Pancreas (tissue), 10 donors: ENCODE measurements around the gene LHPP. TPM values are rescaled to one million over a fixed set of nuclear protein-coding genes. Genes with fewer than 3 reads are reported as not detected.

Experiments used
- ATAC-seq, 4 donors: fragments of 200-7000 bp; cut with Tn5 transposase; one replicate each; pipeline versions ENCODE4 v1.8.0 to v1.9.1; 2020; ENCODE audit warnings: mild to moderate bottlenecking in 4 of 4, moderate library complexity in 4 of 4
- DNase-seq, 6 donors: peaks; one replicate each; pipeline ENCODE4 v3.0.0-alpha.2; 2020
- FAIRE-seq: peaks from 2 replicates; lab custom pipeline; 2012; peaks lifted over from hg19 to GRCh38; lab: Jason Lieb, UNC
- H3K27ac ChIP-seq, 4 donors: fragments of 200-600 bp; sonication (generic); 1 replicate in 3 of 4; 2 replicates in 1 of 4; pipeline versions ENCODE4 v1.5.0 to v1.8.0; 2020
- H3K27me3 ChIP-seq, 4 donors: fragments of 200-600 bp; one replicate each; pipeline ENCODE4 v1.8.0; 2021
- H3K36me3 ChIP-seq, 3 donors: fragments of 200-600 bp; sonication (generic) in 1 of 3; one replicate each; pipeline versions ENCODE4 v1.5.0 to v1.8.0; 2020 to 2021
- H3K4me1 ChIP-seq, 3 donors: fragments of 200-600 bp; one replicate each; pipeline ENCODE4 v1.8.0; 2021
- H3K4me3 ChIP-seq, 4 donors: fragments of 200-600 bp; sonication (generic) in 2 of 4; one replicate each; pipeline versions ENCODE4 v1.5.0 to v1.8.0; 2020 to 2021
- H3K9me3 ChIP-seq, 4 donors: fragments of 200-600 bp; one replicate each; pipeline ENCODE4 v1.8.0; 2021
- CTCF ChIP-seq, 4 donors: fragments of 200-600 bp; sonication (generic) in 3 of 4; IDR thresholded peaks; one replicate each; pipeline versions ENCODE4 v1.5.0 to v1.8.0; 2021; ENCODE audit warnings: antibody characterized with exemption in 4 of 4
- WGBS, 2 donors: extraction: QIAGEN DNeasy Blood & Tissue Kit; methylation state at CpG; one replicate each; pipeline ENCODE4 v1.1.7; 2013; 5-methylcytosine and 5-hydroxymethylcytosine counted together
- intact Hi-C, 3 donors: fragments of 100-400 bp; cut with DNase I; formaldehyde crosslinking; loops; one replicate each; pipeline versions ENCODE4 v1.11.1 to v1.14.2; 2022
- polyA plus RNA-seq, 2 donors: library from polyadenylated mRNA; stranded (reverse); fragments of 200-250 nt; gene quantifications; one replicate each; pipeline ENCODE4 v1.2.3, GENCODE V29; 2013
- total RNA-seq, 6 donors: library from RNA; stranded (reverse); fragmentation: NEBNext Ultra II Directional in 4 of 6; extraction: Animal tissue kit (Norgen Biotek cat#: 25700) in 4 of 6; gene quantifications; one replicate each; pipeline versions ENCODE4 v1.2.1 to v1.2.4, GENCODE V29; 2021 to 2023
- donor health status: healthy with polysubstance abuse.
- donor health status: DM: no; HTN: no; CAD: no; lungs with moderate emphysema.
- donor health status: DM: no; HTN: no; CAD: no.
- donor health status: control.
- donor health status: control.
- donor health status: Bipolar disorder and iron deficiency.
- donor health status: DM: yes; HTN: yes; CAD: no.
- donor health status: DM: no; HTN: no; CAD: no.
- donor health status: DM: no; HTN: no; CAD: no.
- donor health status: DM: yes; HTN: yes; CAD: no.

The LHPP gene
- total and polyA plus RNA-seq, 8 donors: 5.3 to 10.8 (median 7.8) TPM

- no peaks in the 10 kb centered on the region for H3K9me3 ChIP-seq
- H3K27me3 ChIP-seq: no peaks in the 10 kb centered on the region
- ATAC-seq (no peak), FAIRE-seq (no peak), DNase-seq (peak in 1 of 6 donors; percentile 35)
- no peak overlapping the region for H3K4me3 ChIP-seq
- peaks cover 5 to 15% (median 12%) of the 10 kb centered on the region in 3 donors for H3K4me1 ChIP-seq
- no peak overlapping the region for H3K27ac ChIP-seq
- TF ChIP-seq CTCF (IDR thresholded peaks at IDR 0.05): no peak
- no peaks in the 10 kb centered on the region for H3K36me3 ChIP-seq
- WGBS, 2 donors: 93% methylated on average over 4 to 5 of the region's 5 CpGs
- intact Hi-C loops: no loop called here
Observed at GRCh38 chr10:124591123-124591495, 129.5 kb downstream of the LHPP start.

GRCh38 chr10:124592101-124592500 is 130.5 kb downstream of the LHPP start:
- WGBS, 2 donors: 93% methylated on average over 7 of the region's 7 CpGs
- H3K4me3 ChIP-seq: no peak overlapping the region
- ATAC-seq (no peak), FAIRE-seq (no peak), DNase-seq (peak in 2 of 6 donors; percentile 4 to 28)
- H3K9me3 ChIP-seq: no peaks in the 10 kb centered on the region
- H3K36me3 ChIP-seq: no peaks in the 10 kb centered on the region
- no peak for TF ChIP-seq CTCF (IDR thresholded peaks at IDR 0.05)
- H3K27ac ChIP-seq: no peak overlapping the region
- no peaks in the 10 kb centered on the region for H3K27me3 ChIP-seq
- H3K4me1 ChIP-seq: peaks cover 5 to 15% (median 12%) of the 10 kb centered on the region in 3 donors
- intact Hi-C loops: no loop called here

GRCh38 chr10:124592736-124593430 is 131.3 kb downstream of the LHPP start:
- no peaks in the 10 kb centered on the region for H3K36me3 ChIP-seq
- H3K4me3 ChIP-seq: no peak overlapping the region
- FAIRE-seq (no peak), ATAC-seq (no peak), DNase-seq (peak in 2 of 6 donors; percentile 11 to 48)
- H3K27ac ChIP-seq: no peak overlapping the region
- intact Hi-C loops: no loop called here
- H3K4me1 ChIP-seq: peaks cover 5 to 15% (median 12%) of the 10 kb centered on the region in 3 donors
- WGBS, 2 donors: 90 to 94% methylated on average over 24 to 26 of the region's 26 CpGs
- H3K27me3 ChIP-seq: no peaks in the 10 kb centered on the region
- H3K9me3 ChIP-seq: no peaks in the 10 kb centered on the region
- TF ChIP-seq CTCF (IDR thresholded peaks at IDR 0.05): no peak

GRCh38 chr10:124593431-124593985 is 131.9 kb downstream of the LHPP start:
- Histone ChIP-seq H3K4me1 (peaks cover 4 to 12% (median 8%) of the 10 kb centered on the region in 3 donors), H3K9me3 (no peaks in the 10 kb centered on the region), H3K27me3 (no peaks in the 10 kb centered on the region), H3K4me3 (no peak overlapping the region), H3K36me3 (no peaks in the 10 kb centered on the region), H3K27ac (no peak overlapping the region)
- FAIRE-seq (no peak), DNase-seq (peak in 2 of 6 donors; percentile 13 to 66), ATAC-seq (no peak)
- WGBS, 2 donors: 92 to 94% methylated on average over 17 of the region's 17 CpGs
- no peak for TF ChIP-seq CTCF (IDR thresholded peaks at IDR 0.05)
- intact Hi-C loops: no loop called here

- TF ChIP-seq CTCF (IDR thresholded peaks at IDR 0.05): no peak
- Histone ChIP-seq H3K9me3 (no peaks in the 10 kb centered on the region), H3K27ac (no peak overlapping the region), H3K27me3 (no peaks in the 10 kb centered on the region), H3K4me1 (peaks cover 0 to 5% (median under 1%) of the 10 kb centered on the region in 3 donors), H3K36me3 (no peaks in the 10 kb centered on the region), H3K4me3 (no peak overlapping the region)
- intact Hi-C loops: no loop called here
- DNase-seq (no peak), ATAC-seq (no peak), FAIRE-seq (no peak)
- 94 to 98% methylated on average over 5 to 6 of the region's 6 CpGs for WGBS, 2 donors
Observed at GRCh38 chr10:124594240-124594639, 132.6 kb downstream of the LHPP start.
